Esophagus squamous epithelium (tissue), 5 donors: ENCODE data around the gene LIMK1. TPM values are rescaled to one million over a fixed set of nuclear protein-coding genes. Genes with fewer than 3 reads are reported as not detected.
A peak's percentile ranks its signal among the peaks of the same experiment; 100 is the strongest.

Experiments used
- DNase-seq: peaks from one replicate; lab custom pipeline; 2025; lab: John Stamatoyannopoulos, UW
- H3K27ac ChIP-seq, 4 donors: fragments of 200-600 bp; sonication (generic); one replicate each; pipeline ENCODE4 v1.5.1; 2016 to 2019; ENCODE audit warnings: mild to moderate bottlenecking in 1 of 4
- H3K27me3 ChIP-seq, 4 donors: fragments of 200-600 bp; sonication (generic); 1 replicate in 3 of 4; 2 replicates in 1 of 4; pipeline versions ENCODE4 v1.5.1 to v1.6.0; 2017 to 2021; ENCODE audit warnings: antibody characterized with exemption in 1 of 4
- H3K36me3 ChIP-seq, 3 donors: fragments of 200-600 bp; sonication (generic); one replicate each; pipeline ENCODE4 v1.5.1; 2016 to 2019
- H3K4me1 ChIP-seq, 3 donors: fragments of 200-600 bp; sonication (generic); one replicate each; pipeline ENCODE4 v1.5.1; 2017 to 2019
- H3K4me3 ChIP-seq, 4 donors: fragments of 200-600 bp; sonication (generic); 1 replicate in 3 of 4; 2 replicates in 1 of 4; pipeline ENCODE4 v1.5.1; 2016 to 2019; ENCODE audit warnings: mild to moderate bottlenecking in 2 of 4, moderate library complexity in 1 of 4
- H3K9me3 ChIP-seq, 3 donors: fragments of 200-600 bp; sonication (generic); one replicate each; pipeline ENCODE4 v1.5.1; 2016 to 2019
- POLR2A ChIP-seq, 4 donors: fragments of 450-650 bp; IDR thresholded peaks; one replicate each; pipeline ENCODE4 v1.6.1; 2017; ENCODE audit warnings: antibody characterized with exemption in 4 of 4, mild to moderate bottlenecking in 4 of 4, moderate library complexity in 3 of 4
- WGBS, 2 donors: methylation state at CpG; one replicate each; pipeline ENCODE4 v1.1.5; 2018; 5-methylcytosine and 5-hydroxymethylcytosine counted together
- intact Hi-C: fragments of 100-400 bp; cut with DNase I; formaldehyde crosslinking; loops from one replicate; pipeline ENCODE4 v1.15.0; 2022
- total RNA-seq, 4 donors: library from RNA; depleted of rRNA; stranded (reverse); fragments of >200 nt; gene quantifications; one replicate each; pipeline ENCODE4 v1.1.0, GENCODE V29; 2016
- TF ChIP-seq, protein P1 (sequence below), 6 experiments: fragments of 450-650 bp in 4 of 6; fragments of 200-600 bp in 2 of 6; sonication (generic) in 2 of 6; IDR thresholded peaks; one replicate each; pipeline ENCODE4 v1.5.1; 2016 to 2019; ENCODE audit warnings: antibody characterized with exemption in 6 of 6, mild to moderate bottlenecking in 4 of 6, moderate library complexity in 4 of 6
- donor health status: DM: yes; HTN: yes; CAD: no.

The LIMK1 gene
- total RNA-seq, 4 donors from 2014 or later, result 8.0 to 13.2 (median 12.2) TPM

GRCh38 chr7:74082770-74083116 is 861 bp upstream of the LIMK1 start:
- peaks cover 18 to 40% (median 20%) of the 10 kb centered on the region in 3 donors for H3K4me1 ChIP-seq
- intact Hi-C loops, result no loop called here
- H3K36me3 ChIP-seq, result peaks cover 0 to 12% (median 0%) of the 10 kb centered on the region in 3 donors
- 87 to 89% methylated on average over 3 to 9 of the region's 9 CpGs for WGBS, 2 donors
- DNase-seq, result no peak
- no peaks in the 10 kb centered on the region for H3K27me3 ChIP-seq
- H3K27ac ChIP-seq, result no peak overlapping the region
- H3K9me3 ChIP-seq, result no peaks in the 10 kb centered on the region
- H3K4me3 ChIP-seq, result no peak overlapping the region
- no peak for TF ChIP-seq POLR2A (IDR thresholded peaks at IDR 0.05)
- TF ChIP-seq, protein P1, sequence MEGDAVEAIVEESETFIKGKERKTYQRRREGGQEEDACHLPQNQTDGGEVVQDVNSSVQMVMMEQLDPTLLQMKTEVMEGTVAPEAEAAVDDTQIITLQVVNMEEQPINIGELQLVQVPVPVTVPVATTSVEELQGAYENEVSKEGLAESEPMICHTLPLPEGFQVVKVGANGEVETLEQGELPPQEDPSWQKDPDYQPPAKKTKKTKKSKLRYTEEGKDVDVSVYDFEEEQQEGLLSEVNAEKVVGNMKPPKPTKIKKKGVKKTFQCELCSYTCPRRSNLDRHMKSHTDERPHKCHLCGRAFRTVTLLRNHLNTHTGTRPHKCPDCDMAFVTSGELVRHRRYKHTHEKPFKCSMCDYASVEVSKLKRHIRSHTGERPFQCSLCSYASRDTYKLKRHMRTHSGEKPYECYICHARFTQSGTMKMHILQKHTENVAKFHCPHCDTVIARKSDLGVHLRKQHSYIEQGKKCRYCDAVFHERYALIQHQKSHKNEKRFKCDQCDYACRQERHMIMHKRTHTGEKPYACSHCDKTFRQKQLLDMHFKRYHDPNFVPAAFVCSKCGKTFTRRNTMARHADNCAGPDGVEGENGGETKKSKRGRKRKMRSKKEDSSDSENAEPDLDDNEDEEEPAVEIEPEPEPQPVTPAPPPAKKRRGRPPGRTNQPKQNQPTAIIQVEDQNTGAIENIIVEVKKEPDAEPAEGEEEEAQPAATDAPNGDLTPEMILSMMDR (IDR thresholded peaks at IDR 0.05), result no peak

GRCh38 chr7:74083928-74084721 is 521 bp downstream of the LIMK1 start:
- Histone ChIP-seq H3K4me1 (peaks cover 18 to 36% (median 20%) of the 10 kb centered on the region in 3 donors), H3K36me3 (peaks cover 0 to 24% (median 0%) of the 10 kb centered on the region in 3 donors), H3K4me3 (peak overlapping the region; percentile 67 to 95 (median 90)), H3K27me3 (no peaks in the 10 kb centered on the region), H3K27ac (peak overlapping the region; percentile 75 to 84 (median 82)), H3K9me3 (no peaks in the 10 kb centered on the region)
- TF ChIP-seq, protein P1 (IDR thresholded peaks at IDR 0.05), result no peak
- no peak for TF ChIP-seq POLR2A (IDR thresholded peaks at IDR 0.05)
- no peak for DNase-seq
- intact Hi-C loops, result no loop called here
- WGBS, 2 donors, result 0 to 2% methylated on average over 2 to 10 of the region's 61 CpGs

DNA sequence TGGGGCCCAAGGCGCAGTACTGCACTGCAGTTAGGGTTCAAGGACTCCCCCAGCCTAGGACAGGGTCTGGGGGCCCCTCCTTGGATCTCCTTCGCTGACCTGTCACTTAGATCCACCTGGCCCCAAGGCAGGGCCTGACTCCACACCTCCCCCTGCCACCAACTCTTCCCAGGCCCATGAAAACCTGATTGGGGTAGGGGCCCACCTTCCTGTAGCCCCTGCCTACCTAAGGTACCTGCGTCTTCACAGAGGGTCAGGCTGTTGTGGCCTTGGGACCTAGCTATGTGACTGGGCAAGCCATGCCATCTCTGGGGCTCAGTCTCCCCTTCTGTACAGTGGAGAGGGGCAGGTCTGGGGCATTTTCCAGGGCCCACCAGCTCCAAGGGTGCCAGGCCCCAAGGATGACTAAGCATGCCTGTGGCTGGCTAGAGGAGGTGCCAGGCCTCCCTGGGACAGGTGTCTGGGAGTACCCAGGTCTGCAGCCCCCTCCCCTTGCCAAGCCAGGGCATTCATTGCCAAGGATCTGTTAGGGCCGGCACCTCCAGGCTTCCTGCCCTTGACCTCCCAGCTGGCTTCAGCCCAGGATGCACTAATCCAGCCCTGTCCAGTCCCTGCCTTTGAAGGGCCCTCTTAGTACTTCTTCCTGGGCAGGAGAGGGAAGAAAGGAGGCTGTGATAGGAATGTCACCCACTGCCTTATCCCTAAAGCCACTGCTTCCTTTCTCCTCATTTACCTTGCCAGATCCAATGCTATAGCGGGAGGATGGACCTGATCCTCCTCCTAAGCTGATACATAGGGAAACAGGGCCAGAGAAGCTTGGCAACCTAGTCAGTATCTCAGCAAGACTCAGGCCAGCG is 1.3 kb downstream of the LIMK1 start:
- Histone ChIP-seq H3K36me3 (peaks cover 0 to 33% (median 0%) of the 10 kb centered on the region in 3 donors), H3K4me1 (peaks cover 16 to 28% (median 18%) of the 10 kb centered on the region in 3 donors), H3K27me3 (no peaks in the 10 kb centered on the region), H3K4me3 (peak overlapping the region; percentile 67 to 95 (median 90)), H3K27ac (peak overlapping the region in 2 of 4 donors; percentile 80 to 84), H3K9me3 (no peaks in the 10 kb centered on the region)
- 42 to 48% methylated on average over 2 to 4 of the region's 6 CpGs for WGBS, 2 donors
- no peak for DNase-seq
- TF ChIP-seq, protein P1 (IDR thresholded peaks at IDR 0.05), result no peak
- TF ChIP-seq POLR2A (IDR thresholded peaks at IDR 0.05), result no peak
- intact Hi-C loops, result no loop called here

DNA sequence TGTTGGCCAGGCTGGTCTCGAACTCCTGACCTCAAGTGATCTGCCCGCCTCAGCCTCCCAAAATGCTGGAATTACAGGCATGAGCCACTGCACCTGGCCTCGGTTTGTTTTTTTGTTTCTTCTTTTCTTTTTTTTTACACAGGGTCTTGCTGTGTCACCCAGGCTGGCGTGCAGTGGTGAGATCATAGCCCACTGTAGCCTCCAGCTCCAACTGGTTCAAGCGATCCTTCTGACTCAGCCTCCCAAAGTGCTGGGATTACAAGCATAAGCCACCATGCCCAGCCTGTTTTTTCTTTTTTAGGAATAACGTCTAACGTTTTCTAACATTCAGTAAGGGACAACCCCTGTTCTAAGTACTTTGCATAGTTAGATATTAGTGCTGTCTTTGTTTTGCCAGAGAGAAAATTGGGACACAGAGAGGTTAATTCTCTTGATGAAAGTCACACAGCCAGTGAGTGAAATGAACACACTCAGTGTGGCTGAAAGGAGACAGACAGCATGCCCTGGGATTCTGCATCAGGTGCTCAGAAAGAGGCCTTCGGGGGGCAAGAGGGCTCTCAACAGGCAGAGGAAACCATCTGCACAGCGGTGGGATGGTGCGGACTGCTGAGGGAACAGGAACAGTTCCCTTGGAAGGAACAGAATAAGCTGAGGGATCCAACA is 4.3 kb downstream of the LIMK1 start:
- no peaks in the 10 kb centered on the region for H3K27me3 ChIP-seq
- peaks cover 22 to 35% (median 23%) of the 10 kb centered on the region in 3 donors for H3K4me1 ChIP-seq
- TF ChIP-seq POLR2A (IDR thresholded peaks at IDR 0.05), result no peak
- TF ChIP-seq, protein P1 (IDR thresholded peaks at IDR 0.05), result no peak
- H3K27ac ChIP-seq, result no peak overlapping the region
- no peaks in the 10 kb centered on the region for H3K9me3 ChIP-seq
- WGBS, 2 donors, result 87 to 88% methylated on average over 9 to 10 of the region's 10 CpGs
- peaks cover 0 to 43% (median 0%) of the 10 kb centered on the region in 3 donors for H3K36me3 ChIP-seq
- no peak overlapping the region for H3K4me3 ChIP-seq
- intact Hi-C loops, result no loop called here
- DNase-seq, result no peak
